WTC11 (cell line): ENCODE measurements around the gene RAG2. TPM values are rescaled to one million over a fixed set of nuclear protein-coding genes. Genes with fewer than 3 reads are reported as not detected.

Experiments used
- ATAC-seq: fragments of 200-7000 bp; cut with Tn5 transposase; 2 replicates; pipeline ENCODE4 v1.10.0; 2021; ENCODE audit warnings: mild to moderate bottlenecking, moderate library complexity
- CTCF ChIA-PET: fragments of 300-600 bp; sonication (Branson Sonifier 250); formaldehyde crosslinking; loops from one replicate; lab custom pipeline; 2021; ENCODE audit warnings: antibody characterized with exemption; lab: Charles Lee
- POLR2A ChIA-PET: fragments of 350-600 bp; sonication (Branson Sonifier 250); formaldehyde crosslinking; loops from one replicate; lab custom pipeline; 2021; ENCODE audit warnings: antibody characterized with exemption; lab: Charles Lee
- DNase-seq: peaks from one replicate; pipeline ENCODE4 v3.0.0; 2021; ENCODE audit warnings: low spot score
- H3K27ac Mint-ChIP-seq: 2 replicates; pipeline ENCODE4 v1.8.0; 2021; ENCODE audit warnings: mixed read lengths
- H3K27me3 Mint-ChIP-seq: 2 replicates; pipeline ENCODE4 v1.8.0; 2021; ENCODE audit warnings: low read depth, mild to moderate bottlenecking, moderate library complexity, mixed read lengths
- H3K36me3 Mint-ChIP-seq: 2 replicates; pipeline ENCODE4 v1.8.0; 2021; ENCODE audit warnings: mixed read lengths
- H3K4me1 Mint-ChIP-seq: 2 replicates; pipeline ENCODE4 v1.8.0; 2022; ENCODE audit warnings: mixed read lengths
- H3K4me3 Mint-ChIP-seq: 2 replicates; pipeline ENCODE4 v1.8.0; 2021; ENCODE audit warnings: mild to moderate bottlenecking, moderate library complexity, mixed read lengths
- H3K9me3 Mint-ChIP-seq: 2 replicates; pipeline ENCODE4 v1.8.0; 2021; ENCODE audit warnings: mixed read lengths
- ATF6 ChIP-seq: sonication (generic); formaldehyde crosslinking; IDR thresholded peaks from 2 replicates; pipeline ENCODE4 v1.8.1; 2023; ENCODE audit warnings: mild to moderate bottlenecking, missing genetic modification reagents
- CDX4 ChIP-seq: fragments of 250-450 bp; sonication (Bioruptor Pico); IDR thresholded peaks from 2 replicates; pipeline ENCODE4 v1.9.0; 2021; ENCODE audit warnings: moderate library complexity, mild to moderate bottlenecking, inconsistent platforms, borderline replicate concordance
- CREM ChIP-seq: sonication (generic); formaldehyde crosslinking; IDR thresholded peaks from 2 replicates; pipeline ENCODE4 v1.8.1; 2022; ENCODE audit warnings: mild to moderate bottlenecking, missing genetic modification reagents, moderate library complexity
- E2F5 ChIP-seq: sonication (generic); formaldehyde crosslinking; IDR thresholded peaks from 2 replicates; pipeline ENCODE4 v1.8.1; 2022; ENCODE audit warnings: mild to moderate bottlenecking, moderate library complexity, missing genetic modification reagents
- FOXK1 ChIP-seq: sonication (generic); formaldehyde crosslinking; IDR thresholded peaks from 2 replicates; pipeline ENCODE4 v1.8.0; 2022; ENCODE audit warnings: mild to moderate bottlenecking, moderate library complexity, missing genetic modification reagents
- IRF2 ChIP-seq: sonication (generic); formaldehyde crosslinking; IDR thresholded peaks from 2 replicates; pipeline ENCODE4 v1.8.0; 2022; ENCODE audit warnings: low read depth, missing genetic modification reagents, borderline replicate concordance
- JAZF1 ChIP-seq: fragments of 250-450 bp; sonication (Bioruptor Pico); IDR thresholded peaks from 2 replicates; pipeline ENCODE4 v1.9.0; 2021; ENCODE audit warnings: moderate library complexity, mild to moderate bottlenecking, inconsistent platforms
- JUN ChIP-seq: sonication (generic); formaldehyde crosslinking; IDR thresholded peaks from 2 replicates; pipeline ENCODE4 v1.8.0; 2023; ENCODE audit warnings: mild to moderate bottlenecking, missing genetic modification reagents
- MXD4 ChIP-seq: fragments of 250-450 bp; sonication (Bioruptor Pico); IDR thresholded peaks from 2 replicates; pipeline ENCODE4 v1.8.0; 2021; ENCODE audit warnings: mild to moderate bottlenecking, moderate library complexity, borderline replicate concordance
- SMAD4 ChIP-seq: sonication (generic); formaldehyde crosslinking; IDR thresholded peaks from 2 replicates; pipeline ENCODE4 v1.8.0; 2022; ENCODE audit warnings: mild to moderate bottlenecking, missing genetic modification reagents
- SP1 ChIP-seq: sonication (generic); formaldehyde crosslinking; conservative IDR thresholded peaks from 2 replicates; pipeline ENCODE4 v1.8.1; 2022; ENCODE audit warnings: missing genetic modification reagents
- TEAD1 ChIP-seq: sonication (generic); formaldehyde crosslinking; IDR thresholded peaks from 2 replicates; pipeline ENCODE4 v1.8.0; 2022; ENCODE audit warnings: mild to moderate bottlenecking, missing genetic modification reagents
- ZBTB21 ChIP-seq: sonication (generic); formaldehyde crosslinking; IDR thresholded peaks from 2 replicates; pipeline ENCODE4 v1.8.1; 2023; ENCODE audit warnings: mild to moderate bottlenecking, missing genetic modification reagents, borderline replicate concordance
- ZMAT4 ChIP-seq: fragments of 250-450 bp; sonication (Bioruptor Pico); IDR thresholded peaks from 2 replicates; pipeline ENCODE4 v1.9.0; 2021; ENCODE audit warnings: mild to moderate bottlenecking
- ZNF138 ChIP-seq: sonication (generic); formaldehyde crosslinking; conservative IDR thresholded peaks from 2 replicates; pipeline ENCODE4 v1.8.1; 2022; ENCODE audit warnings: mild to moderate bottlenecking, moderate library complexity, missing genetic modification reagents
- ZNF232 ChIP-seq: sonication (generic); formaldehyde crosslinking; IDR thresholded peaks from 2 replicates; pipeline ENCODE4 v1.8.0; 2022; ENCODE audit warnings: mild to moderate bottlenecking, missing genetic modification reagents
- ZNF317 ChIP-seq: sonication (generic); formaldehyde crosslinking; IDR thresholded peaks from 2 replicates; pipeline ENCODE4 v1.8.1; 2023; ENCODE audit warnings: low read depth, mild to moderate bottlenecking, moderate library complexity, missing genetic modification reagents, borderline replicate concordance
- ZNF425 ChIP-seq: fragments of 250-450 bp; sonication (Bioruptor Pico); conservative IDR thresholded peaks from 2 replicates; pipeline ENCODE4 v1.9.0; 2021; ENCODE audit warnings: mild to moderate bottlenecking
- total RNA-seq: library from RNA; stranded (reverse); gene quantifications from 3 replicates; pipeline ENCODE4 v1.2.3, GENCODE V29; 2021
- TF ChIP-seq, protein P1 (sequence below): sonication (generic); formaldehyde crosslinking; IDR thresholded peaks from 2 replicates; pipeline ENCODE4 v1.8.1; 2023; ENCODE audit warnings: mild to moderate bottlenecking, moderate library complexity, missing genetic modification reagents
- TF ChIP-seq, protein P2 (sequence below): sonication (generic); formaldehyde crosslinking; IDR thresholded peaks from 2 replicates; pipeline ENCODE4 v1.8.1; 2022; ENCODE audit warnings: low read depth, mild to moderate bottlenecking, moderate library complexity, missing genetic modification reagents, borderline replicate concordance
- TF ChIP-seq, protein P3 (sequence below): sonication (generic); formaldehyde crosslinking; IDR thresholded peaks from 2 replicates; pipeline ENCODE4 v1.8.0; 2022; ENCODE audit warnings: mild to moderate bottlenecking, missing genetic modification reagents

Gene RAG2
- total RNA-seq, 1 experiment from 2014 or later = not detected

DNA sequence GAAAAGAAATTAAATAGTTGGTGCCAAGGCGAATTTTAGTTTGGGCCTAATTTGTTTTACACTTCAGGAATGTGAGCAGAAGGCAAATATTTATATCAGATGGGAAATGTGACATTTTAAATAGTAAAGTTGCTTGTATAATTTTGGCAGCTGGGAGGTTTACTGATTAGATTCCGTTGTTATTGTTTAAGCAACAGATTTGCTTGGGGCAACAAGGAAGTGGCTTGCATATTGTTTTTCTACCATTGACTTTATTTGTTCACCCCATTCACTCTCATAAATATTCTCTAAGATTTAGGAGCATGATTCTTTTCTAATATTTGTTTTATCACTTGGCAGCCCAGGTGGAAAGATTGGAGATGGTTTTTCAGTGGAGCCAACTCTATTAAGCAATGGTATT, 40.5 kb upstream of the RAG2 start:
- TF ChIP-seq, protein P1, sequence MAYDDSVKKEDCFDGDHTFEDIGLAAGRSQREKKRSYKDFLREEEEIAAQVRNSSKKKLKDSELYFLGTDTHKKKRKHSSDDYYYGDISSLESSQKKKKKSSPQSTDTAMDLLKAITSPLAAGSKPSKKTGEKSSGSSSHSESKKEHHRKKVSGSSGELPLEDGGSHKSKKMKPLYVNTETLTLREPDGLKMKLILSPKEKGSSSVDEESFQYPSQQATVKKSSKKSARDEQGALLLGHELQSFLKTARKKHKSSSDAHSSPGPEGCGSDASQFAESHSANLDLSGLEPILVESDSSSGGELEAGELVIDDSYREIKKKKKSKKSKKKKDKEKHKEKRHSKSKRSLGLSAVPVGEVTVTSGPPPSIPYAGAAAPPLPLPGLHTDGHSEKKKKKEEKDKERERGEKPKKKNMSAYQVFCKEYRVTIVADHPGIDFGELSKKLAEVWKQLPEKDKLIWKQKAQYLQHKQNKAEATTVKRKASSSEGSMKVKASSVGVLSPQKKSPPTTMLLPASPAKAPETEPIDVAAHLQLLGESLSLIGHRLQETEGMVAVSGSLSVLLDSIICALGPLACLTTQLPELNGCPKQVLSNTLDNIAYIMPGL (CRISPR knock-in tag) = no peak
- TF ChIP-seq CREM (CRISPR knock-in tag) (no peak), SP1 (CRISPR knock-in tag) (no peak), CDX4 (CRISPR knock-in tag) (no peak), ZNF317 (no peak)
- no peak for DNase-seq
- ATAC-seq = no peak
- peaks cover 59% of the 10 kb centered on the region for H3K36me3 Mint-ChIP-seq
- H3K27ac Mint-ChIP-seq = no peak overlapping the region
- peaks cover 3% of the 10 kb centered on the region for H3K27me3 Mint-ChIP-seq
- H3K9me3 Mint-ChIP-seq = peaks cover 78% of the 10 kb centered on the region
- ChIA-PET POLR2A (no interaction called here), CTCF (no interaction called here)
- no peaks in the 10 kb centered on the region for H3K4me1 Mint-ChIP-seq
- H3K4me3 Mint-ChIP-seq = no peak overlapping the region

GRCh38 chr11:36635066-36635862, 37.2 kb upstream of the RAG2 start:
- Mint-ChIP-seq H3K27ac (no peak overlapping the region), H3K4me3 (no peak overlapping the region), H3K4me1 (no peaks in the 10 kb centered on the region), H3K9me3 (peaks cover 82% of the 10 kb centered on the region), H3K36me3 (peaks cover 66% of the 10 kb centered on the region), H3K27me3 (no peaks in the 10 kb centered on the region; the same call in 1 of the 2 replicates)
- DNase-seq (no peak), ATAC-seq (no peak)
- POLR2A ChIA-PET = no interaction called here
- CTCF ChIA-PET = no interaction called here
- TF ChIP-seq MXD4 (CRISPR knock-in tag) = no peak
- no peak for TF ChIP-seq ZBTB21 (CRISPR knock-in tag)
- TF ChIP-seq IRF2 (CRISPR knock-in tag) = no peak
- no peak for TF ChIP-seq CREM (CRISPR knock-in tag)
- TF ChIP-seq SMAD4 = no peak
- TF ChIP-seq, protein P2, sequence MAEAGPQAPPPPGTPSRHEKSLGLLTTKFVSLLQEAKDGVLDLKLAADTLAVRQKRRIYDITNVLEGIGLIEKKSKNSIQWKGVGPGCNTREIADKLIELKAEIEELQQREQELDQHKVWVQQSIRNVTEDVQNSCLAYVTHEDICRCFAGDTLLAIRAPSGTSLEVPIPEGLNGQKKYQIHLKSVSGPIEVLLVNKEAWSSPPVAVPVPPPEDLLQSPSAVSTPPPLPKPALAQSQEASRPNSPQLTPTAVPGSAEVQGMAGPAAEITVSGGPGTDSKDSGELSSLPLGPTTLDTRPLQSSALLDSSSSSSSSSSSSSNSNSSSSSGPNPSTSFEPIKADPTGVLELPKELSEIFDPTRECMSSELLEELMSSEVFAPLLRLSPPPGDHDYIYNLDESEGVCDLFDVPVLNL (CRISPR knock-in tag) = no peak
- no peak for TF ChIP-seq E2F5 (CRISPR knock-in tag)
- TF ChIP-seq JAZF1 (CRISPR knock-in tag) = no peak
- no peak for TF ChIP-seq JUN (CRISPR knock-in tag)
- TF ChIP-seq ZNF317 = no peak
- TF ChIP-seq ZNF232 = no peak
- no peak for TF ChIP-seq TEAD1 (CRISPR knock-in tag)
- no peak for TF ChIP-seq ATF6
- TF ChIP-seq, protein P3, sequence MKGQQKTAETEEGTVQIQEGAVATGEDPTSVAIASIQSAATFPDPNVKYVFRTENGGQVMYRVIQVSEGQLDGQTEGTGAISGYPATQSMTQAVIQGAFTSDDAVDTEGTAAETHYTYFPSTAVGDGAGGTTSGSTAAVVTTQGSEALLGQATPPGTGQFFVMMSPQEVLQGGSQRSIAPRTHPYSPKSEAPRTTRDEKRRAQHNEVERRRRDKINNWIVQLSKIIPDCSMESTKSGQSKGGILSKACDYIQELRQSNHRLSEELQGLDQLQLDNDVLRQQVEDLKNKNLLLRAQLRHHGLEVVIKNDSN (CRISPR knock-in tag) = no peak
- TF ChIP-seq ZNF425 (CRISPR knock-in tag) = no peak
- TF ChIP-seq, protein P1 (CRISPR knock-in tag) = no peak
- no peak for TF ChIP-seq ZNF138 (CRISPR knock-in tag)
- no peak for TF ChIP-seq FOXK1 (CRISPR knock-in tag)
- no peak for TF ChIP-seq ZMAT4 (CRISPR knock-in tag)
